Measurements from ENCODE around the gene ZBTB20. TPM values are rescaled to one million over a fixed set of nuclear protein-coding genes. Genes with fewer than 3 reads are reported as not detected.

Gene ZBTB20
- total RNA-seq, 2 experiments from 2014 or later: 2.5 to 3.2 TPM

GRCh38 chr3:114745322-114746240, 401.5 kb downstream of the ZBTB20 start:
- ChIA-PET CTCF (interaction anchor here (1.5 kb wide), 1 partner anchor 15 kb away, joined by 3 read pairs; no protein-coding TSS in a partner anchor), POLR2A (no interaction called here)

- ChIA-PET POLR2A (no interaction called here), CTCF (no interaction called here)
Observed at GRCh38 chr3:114743746-114744485, 403.2 kb downstream of the ZBTB20 start.

GRCh38 chr3:114741066-114741465, 406.0 kb downstream of the ZBTB20 start:
- ChIA-PET POLR2A (no interaction called here), CTCF (no interaction called here)

GRCh38 chr3:114739627-114740026, 407.5 kb downstream of the ZBTB20 start:
- CTCF ChIA-PET: no interaction called here
- POLR2A ChIA-PET: no interaction called here

- ChIA-PET CTCF (no interaction called here), POLR2A (no interaction called here)
Observed at GRCh38 chr3:114732353-114732752, 414.7 kb downstream of the ZBTB20 start.

DNA sequence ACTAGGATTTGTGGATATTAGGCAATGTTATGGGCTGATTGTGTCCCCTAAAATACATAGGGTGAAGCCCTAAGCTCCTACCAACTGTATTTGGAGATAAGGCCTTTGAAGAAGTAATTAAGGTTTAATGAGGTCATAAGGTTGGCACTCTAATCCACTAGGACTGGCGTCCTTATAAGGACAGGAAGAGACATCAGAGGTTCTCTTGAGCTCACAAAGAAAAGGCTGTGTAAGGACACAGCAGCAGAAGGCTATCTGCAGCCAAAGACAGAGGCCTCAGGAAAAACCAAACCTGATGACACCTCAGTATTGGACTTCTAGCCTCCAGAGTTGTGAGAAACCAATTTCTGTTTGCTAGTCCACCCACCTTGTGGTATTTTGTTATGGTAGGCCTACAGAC, 416.7 kb downstream of the ZBTB20 start:
- ChIA-PET POLR2A (no interaction called here), CTCF (interaction anchor here (0.9 kb wide), 1 partner anchor 16 kb away, joined by 3 read pairs; no protein-coding TSS in a partner anchor)

DNA sequence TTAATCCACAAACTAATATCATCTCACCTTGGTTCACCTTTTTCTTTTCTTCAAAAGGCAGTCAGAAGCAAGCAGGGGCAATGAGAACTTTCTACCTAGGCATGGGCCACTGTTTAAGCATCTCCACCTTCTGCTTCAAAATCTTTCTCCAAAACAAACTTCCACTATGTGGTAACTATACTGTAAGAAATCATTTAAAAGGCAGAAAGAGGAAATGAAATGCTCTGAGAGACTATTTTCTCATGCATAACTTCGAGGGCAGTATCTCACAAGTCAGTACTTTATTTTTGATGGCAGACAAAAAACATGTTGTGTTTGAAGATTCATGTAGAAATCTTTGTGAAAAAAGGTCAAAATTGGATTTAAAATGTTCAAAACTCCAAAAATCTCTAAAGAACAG, 419.7 kb downstream of the ZBTB20 start:
- POLR2A ChIA-PET: no interaction called here
- CTCF ChIA-PET: no interaction called here

GRCh38 chr3:114725966-114726365, 421.1 kb downstream of the ZBTB20 start:
- ChIA-PET POLR2A (no interaction called here), CTCF (no interaction called here)

GRCh38 chr3:114722530-114722929, 424.6 kb downstream of the ZBTB20 start:
- POLR2A ChIA-PET: no interaction called here
- CTCF ChIA-PET: interaction anchor here (1.7 kb wide), 1 partner anchor 101 kb away, joined by 3 read pairs; no protein-coding TSS in a partner anchor

DNA sequence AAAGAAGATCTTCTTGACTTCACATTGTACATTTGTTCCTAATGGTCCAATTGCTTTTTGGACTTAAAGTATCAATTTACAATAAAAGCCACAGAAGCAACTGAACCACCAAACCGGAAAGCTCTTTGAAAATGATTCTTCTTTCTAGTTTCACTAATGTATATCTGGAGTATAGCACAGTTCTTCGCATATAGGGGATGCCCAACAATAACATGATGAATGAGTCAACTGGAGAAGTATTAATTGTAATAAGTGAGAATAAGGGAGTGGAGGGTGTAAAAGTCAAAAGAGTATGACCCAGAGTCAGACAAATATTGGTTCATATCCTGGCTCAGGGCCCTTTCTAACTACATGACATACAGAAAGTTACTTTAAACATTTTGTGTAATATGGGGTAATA, 425.2 kb downstream of the ZBTB20 start:
- ChIA-PET CTCF (interaction anchor here (1.7 kb wide), 1 partner anchor 101 kb away, joined by 3 read pairs; no protein-coding TSS in a partner anchor), POLR2A (no interaction called here)

GRCh38 chr3:114721209-114721608, 425.9 kb downstream of the ZBTB20 start:
- ChIA-PET CTCF (no interaction called here), POLR2A (no interaction called here)

DNA sequence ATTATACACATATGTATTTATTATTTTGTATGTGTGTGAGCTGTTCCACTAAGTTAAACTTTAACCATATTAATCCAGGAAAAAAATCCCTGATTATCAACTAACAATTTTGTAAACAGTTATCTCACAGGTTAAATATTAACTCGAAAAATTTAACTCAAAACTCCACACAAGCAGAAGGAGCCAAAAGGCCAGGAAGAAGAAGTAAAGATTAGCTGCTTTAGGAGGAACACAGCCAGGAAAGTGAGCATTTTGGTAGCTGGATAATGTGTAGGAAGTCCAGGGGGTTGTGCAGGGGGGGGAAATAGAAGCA, 428.2 kb downstream of the ZBTB20 start:
- POLR2A ChIA-PET: no interaction called here
- CTCF ChIA-PET: no interaction called here

- ChIA-PET CTCF (no interaction called here), POLR2A (no interaction called here)
Observed at GRCh38 chr3:114718071-114718897, 428.8 kb downstream of the ZBTB20 start.

- POLR2A ChIA-PET: interaction anchor here (0.6 kb wide), 1 partner anchor 188 kb away, joined by 3 read pairs; no protein-coding TSS in a partner anchor
Observed at GRCh38 chr3:114716916-114717315, 430.2 kb downstream of the ZBTB20 start.

DNA sequence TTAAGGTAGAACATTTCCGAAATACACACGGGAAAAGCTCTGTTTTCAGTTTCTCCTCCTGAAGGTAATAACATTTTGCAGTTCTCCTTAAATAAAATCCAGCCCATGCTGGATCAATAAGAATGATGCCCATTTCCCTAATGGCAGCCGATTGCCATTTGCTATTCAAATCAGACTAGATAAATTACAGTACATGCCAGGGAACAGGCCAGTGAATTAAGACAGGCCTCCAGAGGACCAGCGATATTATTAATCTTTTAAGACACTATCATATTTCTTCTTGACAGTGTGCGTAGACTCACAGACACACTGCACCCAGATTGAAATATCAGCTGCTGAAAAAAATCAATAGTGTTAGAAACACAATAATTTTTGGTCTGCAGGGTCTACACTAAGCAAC, 431.0 kb downstream of the ZBTB20 start:
- ChIA-PET POLR2A (interaction anchor here (0.6 kb wide), 1 partner anchor 187 kb away, joined by 3 read pairs; no protein-coding TSS in a partner anchor), CTCF (no interaction called here)

More at GRCh38 chr3:114716916-114717315, 430.2 kb downstream of the ZBTB20 start:
- CTCF ChIA-PET: no interaction called here

DNA sequence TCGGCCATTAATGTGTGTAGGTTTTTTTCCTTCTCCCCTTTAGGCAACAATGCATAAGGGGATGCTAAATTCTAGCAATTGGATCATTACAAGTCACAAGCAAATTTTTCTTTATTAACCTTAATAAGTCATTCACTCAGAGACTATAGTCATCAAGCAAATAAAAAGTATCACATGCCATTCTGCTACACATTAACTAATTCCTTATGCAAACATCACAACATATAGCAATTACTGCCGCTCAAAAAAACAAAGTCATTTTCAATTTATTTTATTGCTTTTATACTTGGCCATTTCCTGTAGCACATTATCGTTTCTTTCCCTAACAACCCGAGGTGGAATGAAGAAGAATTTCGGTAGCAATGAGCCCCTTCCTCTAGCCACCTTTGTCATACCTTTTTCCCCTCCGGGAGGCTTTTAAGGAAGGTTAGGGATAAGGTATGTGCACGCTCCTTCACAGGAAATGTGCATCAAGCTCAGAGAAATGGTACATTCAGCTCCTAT, 432.1 kb downstream of the ZBTB20 start:
- POLR2A ChIA-PET: interaction anchor here (0.5 kb wide), 1 partner anchor 9 kb away, joined by 3 read pairs; no protein-coding TSS in a partner anchor
- CTCF ChIA-PET: no interaction called here

- CTCF ChIA-PET: interaction anchor here (0.8 kb wide), 1 partner anchor 23 kb away, joined by 3 read pairs; no protein-coding TSS in a partner anchor
Observed at GRCh38 chr3:114714237-114714636, 432.9 kb downstream of the ZBTB20 start.

DNA sequence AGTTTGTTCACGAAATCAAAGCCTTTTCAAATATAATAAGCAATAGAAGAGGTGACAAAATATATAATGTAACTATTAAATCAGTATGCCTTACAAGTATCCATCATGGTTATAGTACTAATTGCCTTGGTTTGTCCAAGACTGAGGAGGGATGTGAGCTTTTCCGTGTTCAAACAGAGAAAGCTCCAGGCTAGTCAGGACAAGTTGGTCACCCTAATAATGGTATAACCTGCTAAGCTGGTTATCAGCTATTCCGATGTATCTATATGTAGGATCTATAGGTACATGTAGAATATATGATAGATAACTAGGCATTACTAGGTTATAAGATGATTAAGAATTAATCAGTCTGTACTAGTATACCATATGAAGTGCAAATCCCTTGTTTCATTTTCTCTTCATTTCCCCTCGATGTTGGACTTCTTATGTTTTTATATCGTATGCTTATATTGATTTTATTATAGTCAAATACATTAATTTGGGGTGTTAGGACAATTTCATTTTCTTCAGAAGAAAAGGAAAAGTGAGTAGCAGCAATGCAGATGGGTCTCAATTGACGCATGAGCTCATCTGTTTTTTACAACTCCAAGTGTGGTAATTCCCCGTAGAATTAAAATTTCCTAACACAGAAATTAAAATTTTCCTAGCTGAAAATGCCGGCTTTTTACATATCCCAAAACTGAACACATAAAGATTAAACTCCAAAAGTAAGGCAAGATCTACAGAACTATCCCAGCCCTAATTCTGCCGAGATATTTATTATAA, 434.2 kb downstream of the ZBTB20 start:
- ChIA-PET CTCF (no interaction called here), POLR2A (no interaction called here)

More at GRCh38 chr3:114714237-114714636, 432.9 kb downstream of the ZBTB20 start:
- POLR2A ChIA-PET: no interaction called here

DNA sequence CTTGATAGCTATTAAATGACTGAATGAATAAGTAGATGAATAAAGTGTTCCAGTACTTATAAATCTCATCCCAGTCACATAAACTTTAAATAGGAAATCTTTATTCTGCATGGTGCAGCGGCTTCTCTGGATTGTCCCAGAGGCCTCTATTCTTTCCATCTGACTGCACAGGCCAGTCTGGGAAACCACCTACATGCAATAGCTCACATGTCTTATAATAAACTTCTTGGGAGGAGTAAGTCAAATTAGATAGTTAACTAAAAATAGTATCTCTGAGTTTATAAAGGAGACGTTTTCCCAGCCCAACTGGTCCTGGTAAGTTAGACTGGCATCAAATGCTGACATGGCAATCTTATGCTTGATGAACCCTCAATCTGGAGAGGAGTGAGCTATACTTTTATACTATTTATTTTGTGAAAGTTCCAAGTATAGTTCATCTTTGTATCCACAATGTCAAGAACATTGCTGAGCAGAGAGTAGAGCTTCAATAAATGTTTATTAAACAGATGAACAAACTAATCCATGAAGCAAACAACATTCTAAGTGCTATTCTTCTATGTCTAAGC, 435.7 kb downstream of the ZBTB20 start:
- POLR2A ChIA-PET: no interaction called here
- CTCF ChIA-PET: no interaction called here

Data from activated CD8-positive, alpha-beta memory T cell treated with anti-CD3 and anti-CD28 coated beads for 36 hours (primary cell).